GM12874 (cell line): Measurements from ENCODE around the gene ZNHIT6.

ENCODE experiments used
- TF ChIP-seq, protein P1 (sequence below): IDR thresholded peaks from 2 replicates; pipeline ENCODE4 v1.5.1; 2011; ENCODE audit warnings: low read depth, mild to moderate bottlenecking, control low read depth, low read length, moderate library complexity; ENCODE audit not compliant: insufficient read depth

The ZNHIT6 gene

GRCh38 chr1:85652327-85652726, 55.9 kb downstream of the ZNHIT6 start:
- TF ChIP-seq, protein P1, sequence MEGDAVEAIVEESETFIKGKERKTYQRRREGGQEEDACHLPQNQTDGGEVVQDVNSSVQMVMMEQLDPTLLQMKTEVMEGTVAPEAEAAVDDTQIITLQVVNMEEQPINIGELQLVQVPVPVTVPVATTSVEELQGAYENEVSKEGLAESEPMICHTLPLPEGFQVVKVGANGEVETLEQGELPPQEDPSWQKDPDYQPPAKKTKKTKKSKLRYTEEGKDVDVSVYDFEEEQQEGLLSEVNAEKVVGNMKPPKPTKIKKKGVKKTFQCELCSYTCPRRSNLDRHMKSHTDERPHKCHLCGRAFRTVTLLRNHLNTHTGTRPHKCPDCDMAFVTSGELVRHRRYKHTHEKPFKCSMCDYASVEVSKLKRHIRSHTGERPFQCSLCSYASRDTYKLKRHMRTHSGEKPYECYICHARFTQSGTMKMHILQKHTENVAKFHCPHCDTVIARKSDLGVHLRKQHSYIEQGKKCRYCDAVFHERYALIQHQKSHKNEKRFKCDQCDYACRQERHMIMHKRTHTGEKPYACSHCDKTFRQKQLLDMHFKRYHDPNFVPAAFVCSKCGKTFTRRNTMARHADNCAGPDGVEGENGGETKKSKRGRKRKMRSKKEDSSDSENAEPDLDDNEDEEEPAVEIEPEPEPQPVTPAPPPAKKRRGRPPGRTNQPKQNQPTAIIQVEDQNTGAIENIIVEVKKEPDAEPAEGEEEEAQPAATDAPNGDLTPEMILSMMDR: no peak

DNA sequence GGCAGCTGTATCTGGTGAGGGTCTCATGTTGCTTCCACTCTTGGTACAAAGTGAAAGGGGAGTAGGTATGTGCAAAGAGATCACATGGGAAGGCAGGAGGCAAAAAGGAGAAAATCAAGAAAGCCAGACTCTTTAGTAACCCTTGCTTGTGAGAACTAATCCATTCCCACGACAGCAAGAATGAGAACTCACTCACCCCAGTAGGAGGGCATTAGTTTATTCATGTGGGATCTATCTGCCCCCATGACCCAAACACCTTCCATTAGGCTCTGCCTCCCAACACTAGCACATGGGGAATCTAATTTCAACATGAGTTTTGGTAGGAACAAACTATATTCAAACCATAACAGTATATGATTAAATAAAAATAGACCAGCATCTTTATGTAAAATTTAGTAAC, 57.6 kb downstream of the ZNHIT6 start:
- TF ChIP-seq, protein P1: no peak

DNA sequence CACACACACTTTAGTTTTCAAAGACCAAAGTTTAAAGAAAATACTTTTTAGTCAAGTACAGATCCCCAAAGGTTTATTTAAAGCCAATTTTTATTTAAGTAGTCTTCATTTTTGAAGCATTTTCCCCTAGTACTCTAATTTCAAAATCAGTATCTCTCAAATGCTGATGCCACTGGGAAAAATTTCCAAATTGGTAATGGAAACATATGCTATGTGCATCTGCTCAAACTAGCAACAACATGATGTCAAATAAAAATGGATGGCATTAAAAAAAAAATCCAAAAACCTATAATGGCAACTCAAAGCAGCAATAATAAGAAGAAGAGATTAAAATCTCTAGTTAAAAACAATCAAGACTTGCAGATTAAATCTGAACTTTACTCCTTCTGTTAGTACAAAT, 58.6 kb downstream of the ZNHIT6 start:
- TF ChIP-seq, protein P1: no peak

- TF ChIP-seq, protein P1: no peak
Measured at GRCh38 chr1:85638412-85638811, 69.8 kb downstream of the ZNHIT6 start.

- TF ChIP-seq, protein P1: no peak
Measured at GRCh38 chr1:85630493-85630892, 77.7 kb downstream of the ZNHIT6 start.

- TF ChIP-seq, protein P1: no peak
Measured at GRCh38 chr1:85629532-85629920, 78.7 kb downstream of the ZNHIT6 start.

GRCh38 chr1:85628791-85629531, 79.3 kb downstream of the ZNHIT6 start:
- TF ChIP-seq, protein P1: no peak
